GM23248 (cell line): Measurements from ENCODE around the gene DIP2A. TPM values are rescaled to one million over a fixed set of nuclear protein-coding genes. Genes with fewer than 3 reads are reported as not detected.

Source experiments
- DNase-seq: peaks from one replicate; pipeline ENCODE4 v3.0.0-alpha.2; 2015
- H2AFZ ChIP-seq: fragments of 200-600 bp; sonication (generic); 2 replicates; pipeline ENCODE4 v1.6.1; 2016; ENCODE audit warnings: antibody characterized with exemption
- H3F3A ChIP-seq: fragments of 200-600 bp; sonication (generic); 2 replicates; pipeline ENCODE4 v1.6.1; 2016; ENCODE audit warnings: mild to moderate bottlenecking, antibody characterized with exemption, mixed run types; ENCODE audit not compliant: insufficient read depth
- H3K27ac ChIP-seq: fragments of 200-600 bp; sonication (generic); 2 replicates; pipeline ENCODE4 v1.5.1; 2016; ENCODE audit warnings: mild to moderate bottlenecking
- H3K27me3 ChIP-seq: fragments of 200-600 bp; sonication (generic); replicated peaks from 2 replicates; pipeline ENCODE4 v1.6.1; 2016; ENCODE audit warnings: mild to moderate bottlenecking; ENCODE audit not compliant: insufficient read depth
- H3K36me3 ChIP-seq: fragments of 200-600 bp; sonication (generic); 2 replicates; pipeline ENCODE4 v1.6.1; 2016; ENCODE audit warnings: low read depth, mild to moderate bottlenecking
- H3K4me1 ChIP-seq: fragments of 200-600 bp; sonication (generic); 2 replicates; pipeline ENCODE4 v1.6.1; 2016; ENCODE audit warnings: mild to moderate bottlenecking; ENCODE audit not compliant: insufficient read depth
- H3K4me2 ChIP-seq: fragments of 200-600 bp; sonication (generic); one replicate; pipeline ENCODE4 v1.6.1; 2016; ENCODE audit warnings: mild to moderate bottlenecking; ENCODE audit not compliant: unreplicated experiment
- H3K4me3 ChIP-seq: fragments of 200-600 bp; sonication (generic); 2 replicates; pipeline ENCODE4 v1.5.1; 2016; ENCODE audit warnings: mild to moderate bottlenecking
- H3K79me2 ChIP-seq: fragments of 200-600 bp; sonication (generic); 2 replicates; pipeline ENCODE4 v1.6.1; 2016; ENCODE audit warnings: mild to moderate bottlenecking; ENCODE audit not compliant: insufficient read depth
- H3K9ac ChIP-seq: fragments of 200-600 bp; sonication (generic); 2 replicates; pipeline ENCODE4 v1.6.1; 2016; ENCODE audit warnings: mild to moderate bottlenecking
- H3K9me2 ChIP-seq: fragments of 200-600 bp; sonication (generic); 2 replicates; pipeline ENCODE4 v1.6.1; 2016; ENCODE audit warnings: mixed run types, mild to moderate bottlenecking, moderate library complexity; ENCODE audit not compliant: insufficient read depth
- H3K9me3 ChIP-seq: fragments of 200-600 bp; sonication (generic); one replicate; pipeline ENCODE4 v1.6.1; 2017; ENCODE audit warnings: low read depth
- H4K20me1 ChIP-seq: fragments of 200-600 bp; sonication (generic); 2 replicates; pipeline ENCODE4 v1.6.0; 2016; ENCODE audit not compliant: insufficient read depth
- EZH2 ChIP-seq: fragments of 200-600 bp; sonication (generic); IDR thresholded peaks from 2 replicates; pipeline ENCODE4 v1.6.1; 2018; ENCODE audit warnings: antibody characterized with exemption, mild to moderate bottlenecking; ENCODE audit not compliant: insufficient read depth, poor library complexity, severe bottlenecking
- EZH2phosphoT487 ChIP-seq: fragments of 200-600 bp; sonication (generic); IDR thresholded peaks from 2 replicates; pipeline ENCODE4 v1.6.1; 2018; ENCODE audit warnings: antibody characterized with exemption, moderate library complexity, mild to moderate bottlenecking, low read depth; ENCODE audit not compliant: insufficient read depth
- WGBS, 2 experiments: methylation state at CpG; one replicate each; pipeline ENCODE4 v1.1.6; 2015 to 2017; ENCODE audit warnings: low lambda C conversion rate in 2 of 2, low coverage in 1 of 2; ENCODE audit errors: missing lambda C conversion rate in 2 of 2; 5-methylcytosine and 5-hydroxymethylcytosine counted together
- in situ Hi-C: fragments of 300-500 bp; cut with MboI; formaldehyde crosslinking; loops from 2 replicates; pipeline ENCODE4 v1.15.0; 2020
- polyA plus RNA-seq: library from polyadenylated mRNA; unstranded; fragments of >200 nt; fragmentation: Nextera tagmentation; extraction: Ambion mirVana; gene quantifications from 2 replicates; pipeline ENCODE4 v1.2.1, GENCODE V29; 2016
- total RNA-seq: library from RNA; depleted of rRNA; stranded (reverse); fragments of >200 nt; shearing (Covaris generic); gene quantifications from 2 replicates; pipeline ENCODE4 v1.2.3, GENCODE V29; 2014

DIP2A gene
- total and polyA plus RNA-seq, 2 experiments from 2014 or later = 12.5 to 13.1 TPM

DNA sequence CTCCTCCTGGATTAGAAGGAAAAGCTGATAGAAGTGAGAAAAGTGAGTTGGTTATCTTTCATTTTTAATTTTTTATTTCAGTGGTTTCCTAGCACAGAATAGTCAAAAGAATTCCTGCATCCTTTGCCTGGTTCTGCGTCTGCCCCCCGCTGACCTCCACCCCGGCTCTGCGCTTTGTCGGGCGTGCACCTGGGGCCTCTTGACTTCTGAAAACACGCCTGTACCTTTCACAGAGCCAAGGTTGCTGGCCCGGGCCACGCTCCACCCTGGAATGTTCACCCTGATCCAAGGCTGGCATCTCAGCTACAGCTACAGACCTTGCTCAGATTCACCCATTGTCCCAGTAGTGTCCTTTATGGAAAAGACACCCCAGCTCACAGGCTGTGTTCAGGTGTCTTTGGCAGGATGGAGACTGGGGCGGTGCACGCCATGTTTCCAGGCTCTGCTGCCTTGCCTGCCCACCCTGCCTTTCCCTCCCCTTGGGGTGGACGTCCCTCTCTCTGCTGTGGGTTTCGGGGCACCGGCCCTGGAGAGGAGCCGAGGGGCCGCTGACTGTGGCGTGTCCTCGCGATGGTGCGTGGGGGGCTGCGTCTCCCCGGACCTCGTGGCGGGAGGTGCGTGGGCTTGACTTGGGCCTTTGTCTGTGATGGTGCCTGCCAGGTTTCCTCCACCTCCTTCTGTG lies 40.3 kb upstream of the DIP2A start:
- Histone ChIP-seq H3K4me3 (no peak overlapping the region), H3K9ac (no peak overlapping the region), H3K27ac (no peak overlapping the region), H3F3A (no peaks in the 10 kb centered on the region), H3K4me2 (no peak overlapping the region), H3K79me2 (no peaks in the 10 kb centered on the region), H3K9me3 (no peaks in the 10 kb centered on the region), H3K9me2 (no peaks in the 10 kb centered on the region), H2AFZ (no peak overlapping the region), H3K27me3 (no peaks in the 10 kb centered on the region), H3K36me3 (peaks cover 14% of the 10 kb centered on the region; the same call in 1 of the 2 replicates), H4K20me1 (no peaks in the 10 kb centered on the region), H3K4me1 (no peaks in the 10 kb centered on the region)
- TF ChIP-seq EZH2phosphoT487 (no peak), EZH2 (no peak)
- in situ Hi-C loops = no loop called here
- WGBS, 2 experiments = 95 to 96% methylated on average over 24 of the region's 25 CpGs
- no peak for DNase-seq

DNA sequence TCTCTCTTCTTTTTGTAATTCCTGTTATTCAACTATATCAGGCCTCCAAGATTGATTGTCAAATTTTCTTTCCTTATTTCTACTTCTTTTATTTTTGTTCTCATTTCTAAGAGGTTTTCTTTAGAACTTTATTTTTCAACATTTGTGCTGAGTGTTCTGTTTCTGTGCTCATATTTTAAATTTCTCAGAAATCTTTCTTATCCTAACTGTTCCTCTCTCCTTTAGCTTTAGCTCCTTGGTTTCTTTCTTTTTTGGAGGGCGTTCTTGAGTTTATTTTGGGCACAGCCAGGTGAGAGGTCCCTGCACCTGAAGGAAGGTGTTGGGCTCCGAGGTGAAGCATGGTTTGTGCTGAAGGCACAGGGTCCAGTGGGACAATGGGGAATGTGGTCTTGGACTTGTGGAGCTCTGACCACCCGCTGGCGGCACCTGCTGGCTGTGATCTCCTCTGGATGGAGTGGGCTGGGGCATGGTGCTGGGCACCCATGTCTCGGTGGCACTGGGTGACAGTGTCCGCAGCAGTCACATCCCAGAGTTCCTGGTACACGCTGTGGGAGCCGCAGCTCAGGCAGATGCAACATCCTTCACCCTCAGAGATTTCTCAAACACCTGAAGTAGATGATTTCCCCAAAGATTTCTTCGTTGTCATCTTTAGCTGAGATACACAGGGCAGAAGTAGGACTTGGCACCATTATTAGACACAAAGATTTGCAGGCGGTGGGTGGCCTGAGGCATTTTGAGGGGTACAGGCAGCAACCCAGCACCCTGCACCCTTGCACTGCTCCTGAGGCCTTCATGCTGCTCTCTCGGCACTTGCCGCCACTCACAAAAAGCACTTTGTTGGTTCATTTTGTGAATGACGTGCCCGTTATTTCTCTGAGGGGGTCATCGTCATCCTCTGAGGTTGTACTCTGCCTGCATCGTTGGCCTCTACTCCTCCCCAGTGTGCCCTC lies 38.2 kb upstream of the DIP2A start:
- no peak overlapping the region for H3K9ac ChIP-seq
- H3K4me2 ChIP-seq = no peak overlapping the region
- H3K36me3 ChIP-seq = peaks cover 14% of the 10 kb centered on the region; the same call in 1 of the 2 replicates
- no peak overlapping the region for H3K4me3 ChIP-seq
- H3K9me2 ChIP-seq = no peaks in the 10 kb centered on the region
- DNase-seq = no peak
- no peaks in the 10 kb centered on the region for H3K27me3 ChIP-seq
- H4K20me1 ChIP-seq = no peaks in the 10 kb centered on the region
- no peak overlapping the region for H3K27ac ChIP-seq
- in situ Hi-C loops = loop anchor here (10.0 kb wide), 1 partner anchor 56 kb away; no protein-coding TSS in a partner anchor
- no peaks in the 10 kb centered on the region for H3F3A ChIP-seq
- H3K4me1 ChIP-seq = no peaks in the 10 kb centered on the region
- 95 to 98% methylated on average over 16 of the region's 16 CpGs for WGBS, 2 experiments
- H3K79me2 ChIP-seq = no peaks in the 10 kb centered on the region
- H3K9me3 ChIP-seq = no peaks in the 10 kb centered on the region
- no peak overlapping the region for H2AFZ ChIP-seq
- TF ChIP-seq EZH2phosphoT487 = no peak
- no peak for TF ChIP-seq EZH2

DNA sequence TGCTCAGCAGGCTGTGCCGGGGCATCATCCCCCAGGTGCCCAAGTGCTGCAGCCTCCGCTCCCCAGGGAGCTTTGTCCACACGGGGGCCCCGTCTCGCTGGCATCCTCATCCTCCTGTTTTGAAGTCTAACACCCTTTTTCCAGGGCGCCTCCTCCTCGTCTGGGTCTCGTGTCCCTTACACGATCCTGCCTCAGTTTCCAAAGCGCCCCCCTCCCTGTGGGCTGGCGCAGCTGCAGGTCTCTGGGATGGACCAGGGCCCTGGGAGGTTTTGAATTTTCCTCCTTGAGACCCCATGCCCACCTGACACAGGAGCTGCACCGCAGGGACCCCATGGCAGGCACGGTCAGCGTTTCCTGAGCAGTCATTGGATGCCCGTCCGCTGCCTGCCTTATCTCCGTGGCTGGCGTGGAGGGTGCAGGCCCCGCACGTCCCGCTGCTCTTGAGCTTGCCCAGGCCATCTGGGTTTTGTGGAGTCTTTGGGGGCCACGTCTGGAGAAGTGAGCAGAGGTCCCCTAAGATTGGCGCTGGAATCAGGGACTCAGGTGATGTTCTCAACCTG lies 37.4 kb upstream of the DIP2A start:
- H3K4me2 ChIP-seq = no peak overlapping the region
- peaks cover 14% of the 10 kb centered on the region; the same call in 1 of the 2 replicates for H3K36me3 ChIP-seq
- DNase-seq = no peak
- H3K9me2 ChIP-seq = no peaks in the 10 kb centered on the region
- H3K27me3 ChIP-seq = no peaks in the 10 kb centered on the region
- TF ChIP-seq EZH2phosphoT487 = no peak
- TF ChIP-seq EZH2 = no peak
- no peak overlapping the region for H2AFZ ChIP-seq
- no peak overlapping the region for H3K27ac ChIP-seq
- H3K9me3 ChIP-seq = no peaks in the 10 kb centered on the region
- no peak overlapping the region for H3K4me3 ChIP-seq
- 93% methylated on average over 23 of the region's 23 CpGs for WGBS, 2 experiments
- in situ Hi-C loops = loop anchor here (10.0 kb wide), 1 partner anchor 56 kb away; no protein-coding TSS in a partner anchor
- no peaks in the 10 kb centered on the region for H3F3A ChIP-seq
- H3K79me2 ChIP-seq = no peaks in the 10 kb centered on the region
- H4K20me1 ChIP-seq = no peaks in the 10 kb centered on the region
- no peaks in the 10 kb centered on the region for H3K4me1 ChIP-seq
- no peak overlapping the region for H3K9ac ChIP-seq
